HepG2 (cell line): Measurements from ENCODE around the gene CERS3. TPM values are rescaled to one million over a fixed set of nuclear protein-coding genes. Genes with fewer than 3 reads are reported as not detected.

Experiments used
- ATAC-seq: fragments of 200-7000 bp; cut with Tn5 transposase; 3 replicates; pipeline ENCODE4 v1.9.1; 2020; ENCODE audit warnings: mild to moderate bottlenecking, moderate library complexity
- BruUV-seq: library from RNA; stranded (reverse); fragments of 400-500 nt; replicated peaks from 2 replicates; lab custom pipeline; 2021; lab: Mats Ljungman, UMichigan
- CTCF ChIA-PET: fragments of 300-600 bp; formaldehyde crosslinking; extraction: SDS; loops from one replicate; lab custom pipeline; 2021; ENCODE audit warnings: low total read pairs, inconsistent platforms, low intra/inter-chr PET ratio; lab: Yijun Ruan, JAX
- POLR2A ChIA-PET: fragments of 350-600 bp; sonication (Branson Sonifier 250); formaldehyde crosslinking; loops from one replicate; lab custom pipeline; 2020; ENCODE audit warnings: antibody characterized with exemption, inconsistent platforms; lab: Yijun Ruan, JAX
- DNase-seq: peaks from one replicate; pipeline ENCODE4 v3.0.0-alpha.2; 2015; ENCODE audit warnings: low spot score
- FAIRE-seq: peaks from 3 replicates; lab custom pipeline; 2011; peaks lifted over from hg19 to GRCh38; lab: Jason Lieb, UNC
- H2AFZ ChIP-seq: one replicate; pipeline ENCODE4 v1.6.1; 2011; ENCODE audit warnings: low read length, inconsistent platforms
- H3K27ac ChIP-seq: fragments of 300-600 bp; 3 replicates; pipeline ENCODE4 v1.8.0; 2011; ENCODE audit warnings: mixed run types, mild to moderate bottlenecking, mixed read lengths, low read length, inconsistent platforms; ENCODE audit not compliant: insufficient read depth; ENCODE audit errors: extremely low read length
- H3K27me3 ChIP-seq, 2 experiments: fragments of 200-600 bp in 1 of 2; 2 replicates in 1 of 2; 3 replicates in 1 of 2; pipeline versions ENCODE4 v1.6.0 to v1.8.0; 2011; ENCODE audit warnings: low read length in 2 of 2, mild to moderate bottlenecking in 2 of 2, moderate library complexity in 2 of 2, inconsistent platforms in 1 of 2; ENCODE audit not compliant: insufficient read depth in 2 of 2, control insufficient read depth in 1 of 2
- H3K36me3 ChIP-seq, 2 experiments: fragments of 200-600 bp in 1 of 2; replicated peaks in 1 of 2; 2 replicates in 1 of 2; 3 replicates in 1 of 2; pipeline versions ENCODE4 v1.5.1 to v1.8.0; 2011; ENCODE audit warnings: low read length in 2 of 2, inconsistent platforms in 1 of 2; ENCODE audit not compliant: insufficient read depth in 2 of 2, control insufficient read depth in 1 of 2
- H3K4me1 ChIP-seq: 2 replicates; pipeline ENCODE4 v1.5.1; 2012; ENCODE audit warnings: low read length, inconsistent platforms; ENCODE audit not compliant: insufficient read depth
- H3K4me2 ChIP-seq: 2 replicates; pipeline ENCODE4 v1.6.0; 2011; ENCODE audit warnings: low read depth, low read length, inconsistent platforms
- H3K4me3 ChIP-seq, 3 experiments: fragments of 200-600 bp in 1 of 3; sonication (generic), shearing (Covaris generic) in 1 of 3; replicated peaks in 1 of 3; 2 replicates each; pipeline ENCODE4 v1.5.1; 2011 to 2016; ENCODE audit warnings: low read length in 3 of 3, inconsistent platforms in 2 of 3, low read depth in 2 of 3, mild to moderate bottlenecking in 2 of 3, control low read depth in 1 of 3, mixed read lengths in 1 of 3; ENCODE audit not compliant: insufficient read depth in 1 of 3
- H3K79me2 ChIP-seq: one replicate; pipeline ENCODE4 v1.6.1; 2011; ENCODE audit warnings: low read length, inconsistent platforms; ENCODE audit not compliant: insufficient read depth
- H3K9ac ChIP-seq: 2 replicates; pipeline ENCODE4 v1.6.0; 2011; ENCODE audit warnings: mild to moderate bottlenecking, low read depth, low read length, inconsistent platforms; ENCODE audit not compliant: insufficient read depth
- H3K9me3 ChIP-seq: 2 replicates; pipeline ENCODE4 v1.5.1; 2012; ENCODE audit warnings: mild to moderate bottlenecking, low read length
- H4K20me1 ChIP-seq: 2 replicates; pipeline ENCODE4 v1.6.0; 2011; ENCODE audit warnings: inconsistent platforms, mild to moderate bottlenecking, low read length, moderate library complexity; ENCODE audit not compliant: insufficient read depth
- ARID3A ChIP-seq: IDR thresholded peaks from 2 replicates; pipeline ENCODE4 v1.6.1; 2012; ENCODE audit warnings: low read depth, low read length, improper control_type of control experiment
- ARNT ChIP-seq: fragments of 450-650 bp; IDR thresholded peaks from 2 replicates; pipeline ENCODE4 v1.6.1; 2017
- CCAR2 ChIP-seq: fragments of 200-400 bp; formaldehyde crosslinking; optimal IDR thresholded peaks from 2 replicates; pipeline ENCODE3; 2018; ENCODE audit warnings: low read depth, mild to moderate bottlenecking, low read length, moderate library complexity
- ELK4 ChIP-seq: sonication (generic); formaldehyde crosslinking; IDR thresholded peaks from 2 replicates; pipeline ENCODE4 v1.9.0; 2021; ENCODE audit warnings: missing genetic modification reagents, borderline replicate concordance
- GATA4 ChIP-seq: sonication (generic); IDR thresholded peaks from 2 replicates; pipeline ENCODE4 v1.6.1; 2016; ENCODE audit warnings: antibody characterized with exemption, low read depth, borderline replicate concordance
- GPN1 ChIP-seq: sonication (generic); formaldehyde crosslinking; IDR thresholded peaks from 2 replicates; pipeline ENCODE4 v1.5.1; 2020; ENCODE audit warnings: missing genetic modification reagents, borderline replicate concordance
- NPAS2 ChIP-seq: sonication (generic); formaldehyde crosslinking; IDR thresholded peaks from 2 replicates; pipeline ENCODE4 v1.8.0; 2022; ENCODE audit warnings: mild to moderate bottlenecking, missing genetic modification reagents, borderline replicate concordance
- TGIF2 ChIP-seq: IDR thresholded peaks from 2 replicates; pipeline ENCODE4 v1.6.1; 2016; ENCODE audit warnings: control low read depth, missing compliant biosample characterization
- ZNF24 ChIP-seq: fragments of 450-650 bp; IDR thresholded peaks from 2 replicates; pipeline ENCODE4 v1.6.1; 2017; ENCODE audit warnings: antibody characterized with exemption, mild to moderate bottlenecking
- ZNF33B ChIP-seq: sonication (generic); formaldehyde crosslinking; IDR thresholded peaks from 2 replicates; pipeline ENCODE4 v1.5.1; 2020; ENCODE audit warnings: mild to moderate bottlenecking, missing genetic modification reagents
- ZNF484 ChIP-seq: sonication (generic); formaldehyde crosslinking; IDR thresholded peaks from 2 replicates; pipeline ENCODE4 v1.5.1; 2020; ENCODE audit warnings: mild to moderate bottlenecking, low read depth, missing genetic modification reagents, borderline replicate concordance
- ZNF530 ChIP-seq: sonication (generic); formaldehyde crosslinking; IDR thresholded peaks from 2 replicates; pipeline ENCODE4 v1.5.0; 2020; ENCODE audit warnings: low read depth, mild to moderate bottlenecking, missing genetic modification reagents
- WGBS: methylation state at CpG from one replicate; pipeline ENCODE4 v1.1.6; 2017; ENCODE audit warnings: low lambda C conversion rate; 5-methylcytosine and 5-hydroxymethylcytosine counted together
- in situ Hi-C: cut with HindIII; loops from 2 replicates; pipeline ENCODE4 v1.10.0; 2017; ENCODE audit warnings: low pct_unique_long_range_greater_than_20kb; ENCODE audit not compliant: extremely low pct_ligation_motif_present
- intact Hi-C: fragments of 100-400 bp; cut with micrococcal nuclease; formaldehyde crosslinking; loops from one replicate; pipeline ENCODE4 v1.10.0; 2022; ENCODE audit not compliant: unreplicated experiment
- polyA plus RNA-seq, 8 experiments: library from polyadenylated mRNA; depleted of rRNA in 3 of 8; stranded (reverse) in 7 of 8; unstranded in 1 of 8; fragments of >200 nt; fragmentation: Illumina TruSeq in 4 of 8; extraction: Trizol in 4 of 8; gene quantifications; 2 replicates each; pipeline versions ENCODE4 v1.2.1 to v1.2.3, GENCODE V29; 2011 to 2016; ENCODE audit warnings: low read depth in 4 of 8, missing spikeins in 1 of 8, mixed read lengths in 1 of 8; ENCODE audit not compliant: insufficient read depth in 1 of 8
- total RNA-seq, 5 experiments: library from RNA; depleted of rRNA; stranded (reverse); fragments of >200 nt; fragmentation: Illumina TruSeq; extraction: Trizol; gene quantifications; 2 replicates each; pipeline ENCODE4 v1.2.3, GENCODE V29; 2016; ENCODE audit warnings: low read depth in 1 of 5

CERS3 gene
- total and polyA plus RNA-seq, 2 of the 13 experiments (the other 11 are each of a cell fraction or from before 2014, with no cell fraction given), result not detected

GRCh38 chr15:100373120-100373896, 155.4 kb downstream of the CERS3 start:
- Histone ChIP-seq H3K36me3 (no peaks in the 10 kb centered on the region), H3K27me3 (peaks cover 0 to 14% of the 10 kb centered on the region in 2 experiments; a peak in 3 of 5 replicates)
- TF ChIP-seq NPAS2 (CRISPR knock-in tag) (no peak), CCAR2 (no peak), ELK4 (no peak), ZNF24 (no peak), GATA4 (no peak), TGIF2 (CRISPR knock-in tag) (no peak), ZNF33B (CRISPR knock-in tag) (no peak), ARID3A (no peak), ZNF484 (CRISPR knock-in tag) (no peak), ZNF530 (CRISPR knock-in tag) (no peak), GPN1 (CRISPR knock-in tag) (no peak), ARNT (no peak)
- TF ChIP-seq, all 625 proteins: peak for 0
- DNase-seq, result no peak
- BruUV-seq, result no TSS peak
- in situ Hi-C loops (no loop called here), intact Hi-C loops (no loop called here)
- H4K20me1 ChIP-seq, result no peaks in the 10 kb centered on the region
- ChIA-PET CTCF (no interaction called here), POLR2A (no interaction called here)
- H3K9me3 ChIP-seq, result 0 out of 2 replicates have a peak, but pooled peaks cover 5% of the 10 kb centered on the region
- FAIRE-seq, result no peak
- H3K4me3 ChIP-seq, result no peak overlapping the region
- 61% methylated on average over 31 of the region's 82 CpGs for WGBS
- no peak overlapping the region for H2AFZ ChIP-seq
- no peak; the same call in 2 of the 3 replicates for ATAC-seq
- H3K4me2 ChIP-seq, result no peak overlapping the region
- H3K27ac ChIP-seq, result no peak overlapping the region
- H3K4me1 ChIP-seq, result no peaks in the 10 kb centered on the region
- H3K79me2 ChIP-seq, result no peaks in the 10 kb centered on the region
- no peak overlapping the region for H3K9ac ChIP-seq
